Fibroblast of skin of left biceps (primary cell): ENCODE data around the gene RXFP4.

Experiments
- DNase-seq, 2 experiments: peaks; one replicate each; pipeline ENCODE4 v3.0.0-alpha.2; 2013; ENCODE audit warnings: low read depth in 2 of 2

RXFP4 gene

DNA sequence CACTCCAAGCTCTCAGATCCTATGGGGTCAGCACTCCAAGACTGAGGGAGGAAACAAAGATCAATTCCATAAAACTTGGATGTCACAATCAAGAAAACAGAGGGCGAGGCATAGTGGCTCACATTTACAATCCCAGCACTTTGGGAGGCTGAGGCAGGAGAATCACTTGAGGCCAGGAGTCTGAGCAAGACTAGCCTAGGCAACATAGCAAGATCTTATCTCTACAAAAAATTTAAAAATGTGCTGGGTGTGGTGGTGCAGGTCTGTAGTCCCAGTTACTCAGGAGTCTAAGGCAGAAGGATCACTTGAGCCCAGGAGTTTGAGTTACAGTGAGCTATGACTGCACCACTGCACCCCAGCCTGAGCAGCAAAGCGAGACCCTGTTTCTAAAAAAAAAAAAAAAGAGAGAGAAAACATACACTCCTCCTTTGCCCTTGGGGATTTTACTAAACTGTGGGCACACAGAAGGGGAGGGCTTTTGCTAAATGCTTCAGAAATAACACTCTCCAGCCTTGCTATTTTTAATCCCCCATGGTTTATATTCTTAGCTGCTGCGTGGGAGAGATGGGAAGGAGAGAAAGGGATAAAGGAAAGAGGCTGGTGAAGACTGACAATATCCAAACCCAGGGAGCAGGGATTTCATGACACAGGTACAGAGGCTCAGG is 18.8 kb downstream of the RXFP4 start:
- no peak for DNase-seq

DNA sequence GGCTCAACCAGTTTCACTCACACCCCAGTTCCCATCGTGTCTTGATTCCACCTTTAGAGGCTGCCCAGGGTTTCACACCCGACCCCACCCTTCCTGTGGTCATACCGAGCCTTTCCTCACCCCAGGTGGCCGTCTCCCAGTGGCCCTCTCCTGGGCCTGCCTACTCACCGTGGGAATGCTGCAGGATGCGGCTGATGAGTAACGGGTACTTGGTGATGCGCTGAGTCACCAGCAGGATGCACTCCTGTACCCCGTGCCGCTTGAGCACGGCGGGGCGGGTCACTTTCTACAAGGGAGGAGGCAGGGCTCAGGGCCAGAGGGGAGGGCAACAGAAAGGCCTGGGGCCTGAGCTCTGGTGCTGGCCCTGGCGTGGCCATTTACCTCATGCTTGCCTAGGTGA is 20.5 kb downstream of the RXFP4 start:
- no peak for DNase-seq

DNA sequence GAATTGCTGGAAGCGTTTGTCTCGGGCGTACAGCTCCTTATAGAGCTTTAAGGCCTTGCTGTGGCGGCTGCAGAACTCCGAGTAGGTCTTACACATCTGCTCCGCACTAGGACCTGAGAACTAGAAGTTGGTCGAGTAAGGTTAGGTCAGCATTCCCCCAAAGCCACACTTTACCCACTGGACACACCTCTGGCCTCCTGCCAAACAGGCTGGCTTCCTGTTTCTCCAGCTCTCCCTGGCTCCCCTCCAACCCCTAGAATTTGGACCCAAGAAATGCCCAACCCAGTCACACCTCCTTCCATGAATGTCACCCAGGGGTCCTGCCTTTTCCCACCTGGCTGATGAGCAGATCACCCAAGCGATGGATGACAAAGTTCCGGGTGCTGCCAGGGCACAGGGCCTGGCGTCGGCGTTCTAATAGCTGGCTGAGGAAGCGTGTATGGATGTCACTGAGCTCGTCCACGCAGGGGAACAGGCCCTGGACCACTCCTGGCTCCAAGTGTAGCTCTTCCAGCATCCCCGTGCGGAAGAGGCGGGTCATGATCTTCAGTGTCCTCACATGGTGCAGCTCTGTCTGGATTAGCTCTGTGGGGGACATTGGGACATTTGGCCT is 21.3 kb downstream of the RXFP4 start:
- DNase-seq: no peak

DNA sequence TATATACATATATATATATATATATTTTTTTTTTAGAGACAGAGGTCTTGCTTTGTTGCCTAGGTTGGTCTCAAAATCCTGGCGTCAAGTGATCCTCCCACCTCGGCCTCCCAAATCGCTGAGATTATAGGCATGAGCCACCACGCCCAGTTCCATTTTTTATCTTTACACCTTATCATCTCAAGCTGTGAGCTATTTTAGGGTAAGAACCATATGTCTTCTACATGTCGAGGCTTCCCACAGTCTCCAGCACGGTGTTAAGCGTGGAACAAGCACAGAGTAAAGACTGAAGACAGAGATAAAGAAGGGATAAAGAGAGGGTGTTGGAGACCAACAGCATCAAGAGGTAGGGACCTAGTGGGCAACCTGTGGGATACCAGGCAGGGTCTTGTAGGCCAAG is 22.8 kb downstream of the RXFP4 start:
- DNase-seq: no peak

DNA sequence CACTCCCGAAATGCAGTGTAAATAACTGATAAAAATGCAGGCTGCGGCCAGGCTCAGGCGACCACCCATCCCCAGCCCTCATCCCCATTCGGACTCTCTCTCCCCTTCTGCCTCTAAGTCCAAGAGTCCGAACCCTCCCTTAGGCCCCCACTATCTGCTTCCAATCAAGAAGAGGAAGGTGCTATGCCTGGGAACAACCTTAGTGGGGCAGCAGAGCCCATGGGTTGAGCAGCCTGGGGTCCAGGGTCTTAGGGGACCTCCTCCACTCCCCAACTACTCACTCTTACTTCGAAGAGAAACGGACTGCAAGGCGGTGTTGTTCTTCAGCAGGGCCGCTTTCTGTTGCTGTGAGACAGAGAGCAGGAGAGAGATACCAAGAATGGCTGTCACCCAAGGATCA is 24.7 kb downstream of the RXFP4 start:
- no peak for DNase-seq

DNA sequence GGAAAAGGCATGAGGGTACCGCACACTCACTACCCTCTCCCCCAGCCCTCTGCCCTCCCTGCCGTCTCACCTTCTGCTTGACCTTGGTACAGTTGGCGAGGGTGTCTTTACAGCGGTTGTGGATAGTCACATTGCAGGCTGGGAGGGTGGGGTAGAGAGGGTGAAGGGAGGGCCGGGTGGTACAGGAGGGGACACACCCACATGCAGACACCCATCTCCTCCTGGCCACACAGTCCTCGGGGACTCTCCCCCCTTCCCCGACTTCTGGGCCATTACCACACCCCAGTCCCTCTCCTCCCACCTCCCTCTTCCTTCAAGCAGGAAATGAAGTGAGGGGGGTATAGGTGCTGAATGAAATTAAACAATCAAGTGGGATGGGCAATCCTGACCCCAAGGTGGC is 25.3 kb downstream of the RXFP4 start:
- no peak for DNase-seq

DNA sequence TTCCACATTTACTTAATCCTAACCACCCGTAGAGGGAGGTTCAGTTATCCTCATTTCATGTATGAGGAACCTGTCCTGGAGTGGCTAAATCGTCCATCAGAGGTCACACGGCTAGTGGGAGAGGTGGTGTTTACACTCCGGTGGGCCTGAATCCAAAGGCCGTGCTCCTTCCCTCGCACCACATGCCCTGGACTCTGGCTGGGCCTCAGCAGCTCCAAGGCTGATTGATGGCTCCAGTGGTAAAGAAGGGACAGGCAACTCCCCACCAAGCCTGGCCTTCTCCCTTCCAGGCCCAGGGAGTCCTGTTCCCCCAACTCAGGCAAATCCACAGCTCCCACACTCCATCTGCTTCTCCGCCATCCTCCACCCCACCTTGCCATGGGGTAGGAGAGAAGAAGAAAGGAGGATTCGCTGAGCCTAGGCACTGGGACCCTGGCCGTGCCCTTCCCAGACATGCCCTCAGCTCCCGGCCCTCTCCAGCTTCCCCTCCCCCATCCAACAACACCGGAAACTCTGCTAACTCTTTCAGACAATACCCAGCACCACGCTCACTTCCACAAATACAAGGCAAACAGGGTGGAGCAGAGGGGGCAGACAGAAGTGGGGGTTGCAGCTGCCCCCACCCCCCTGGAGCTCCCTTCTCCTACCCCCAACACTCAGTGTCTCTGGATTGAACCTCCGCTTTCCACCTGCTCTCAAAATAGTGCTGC is 26.1 kb downstream of the RXFP4 start:
- no peak for DNase-seq

DNA sequence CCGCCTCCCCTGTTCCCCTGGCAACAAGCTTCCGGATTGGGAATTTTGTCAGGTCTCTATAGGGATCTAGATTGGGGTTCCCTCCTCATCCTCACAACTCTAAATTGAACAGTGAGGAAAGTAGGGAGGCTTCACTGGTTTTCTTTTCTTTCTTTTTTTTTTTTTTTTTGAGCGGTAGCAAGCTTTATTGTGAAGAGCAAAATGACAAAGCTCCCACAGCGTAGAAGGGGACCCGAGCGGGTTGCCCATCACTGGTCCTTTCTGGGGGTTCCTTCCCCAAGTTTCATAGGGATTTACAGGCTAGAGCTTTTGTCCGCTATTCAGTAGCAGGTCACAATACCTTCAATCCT is 26.6 kb downstream of the RXFP4 start:
- no peak for DNase-seq

DNA sequence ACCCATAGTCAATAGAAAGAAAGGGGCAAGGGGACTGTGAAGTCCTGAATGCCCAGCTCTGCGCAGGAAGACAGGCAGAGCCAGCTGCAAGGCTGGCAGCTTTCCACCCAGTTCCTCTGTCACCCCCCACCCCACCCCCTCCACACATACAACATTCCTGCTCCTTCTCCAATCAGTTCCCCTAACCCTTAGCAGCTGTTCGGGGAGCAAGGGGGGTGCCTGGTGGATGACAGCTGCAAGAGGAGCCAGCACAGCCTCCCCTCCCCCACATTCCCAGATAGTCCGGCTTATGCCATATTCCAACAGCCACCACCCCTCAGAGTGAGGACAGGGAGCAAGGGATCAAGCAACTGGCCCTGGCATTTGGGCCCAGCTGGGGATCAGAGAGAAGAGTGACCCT is 27.2 kb downstream of the RXFP4 start:
- peak in 1 of 2 experiments; percentile 39 for DNase-seq

DNA sequence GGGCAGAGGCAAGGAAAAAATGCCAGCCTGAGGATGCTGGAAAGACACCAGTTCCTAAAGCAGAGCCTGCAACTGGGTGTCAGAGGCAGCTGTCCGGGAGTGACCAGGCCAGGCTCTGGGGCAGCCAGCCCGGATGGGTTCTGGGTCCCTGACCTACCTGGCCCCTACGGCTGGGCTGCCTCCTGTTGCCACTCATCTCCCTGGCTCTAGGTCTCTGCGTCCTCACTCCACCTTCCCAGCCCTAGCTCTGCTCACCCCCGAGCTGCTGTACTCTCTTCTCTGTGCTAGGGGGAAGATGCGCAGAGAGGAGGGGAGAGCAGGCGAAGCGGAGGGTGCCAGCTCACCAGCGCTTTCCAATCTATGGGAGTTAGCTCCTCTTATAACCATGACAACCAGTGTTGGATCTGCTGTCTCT is 27.9 kb downstream of the RXFP4 start:
- no peak for DNase-seq

DNA sequence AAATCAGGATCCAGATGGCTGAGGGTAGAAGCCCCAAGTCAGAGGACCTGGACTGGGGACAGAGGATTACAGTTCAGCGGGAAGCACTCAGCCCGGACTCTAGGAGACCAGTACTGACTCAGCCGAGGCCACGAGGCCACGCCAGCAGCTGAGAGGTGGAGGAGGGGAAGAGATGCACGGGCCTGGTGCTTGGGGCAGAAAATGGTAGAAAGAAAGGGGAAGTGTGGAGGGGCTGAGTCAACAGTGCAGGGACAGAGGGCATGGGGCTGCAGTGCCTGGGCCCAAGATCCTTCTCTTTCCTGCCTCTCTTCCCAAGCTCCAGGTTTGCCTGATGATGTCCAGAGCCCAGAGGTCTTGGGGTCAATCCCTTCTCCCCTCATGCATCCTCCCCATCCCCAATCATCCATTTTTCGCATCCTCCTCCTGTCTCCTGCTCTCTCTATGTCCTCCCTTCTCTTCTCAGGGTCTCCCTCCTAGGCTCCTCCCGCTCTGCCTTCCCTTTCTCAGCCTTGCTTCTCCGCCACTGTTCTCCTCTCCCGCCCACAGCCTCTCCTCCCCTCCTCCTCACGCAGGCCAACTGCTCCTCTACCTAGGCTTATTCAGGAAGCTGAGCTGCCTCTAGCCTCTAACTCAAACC is 29.2 kb downstream of the RXFP4 start:
- DNase-seq: no peak

DNA sequence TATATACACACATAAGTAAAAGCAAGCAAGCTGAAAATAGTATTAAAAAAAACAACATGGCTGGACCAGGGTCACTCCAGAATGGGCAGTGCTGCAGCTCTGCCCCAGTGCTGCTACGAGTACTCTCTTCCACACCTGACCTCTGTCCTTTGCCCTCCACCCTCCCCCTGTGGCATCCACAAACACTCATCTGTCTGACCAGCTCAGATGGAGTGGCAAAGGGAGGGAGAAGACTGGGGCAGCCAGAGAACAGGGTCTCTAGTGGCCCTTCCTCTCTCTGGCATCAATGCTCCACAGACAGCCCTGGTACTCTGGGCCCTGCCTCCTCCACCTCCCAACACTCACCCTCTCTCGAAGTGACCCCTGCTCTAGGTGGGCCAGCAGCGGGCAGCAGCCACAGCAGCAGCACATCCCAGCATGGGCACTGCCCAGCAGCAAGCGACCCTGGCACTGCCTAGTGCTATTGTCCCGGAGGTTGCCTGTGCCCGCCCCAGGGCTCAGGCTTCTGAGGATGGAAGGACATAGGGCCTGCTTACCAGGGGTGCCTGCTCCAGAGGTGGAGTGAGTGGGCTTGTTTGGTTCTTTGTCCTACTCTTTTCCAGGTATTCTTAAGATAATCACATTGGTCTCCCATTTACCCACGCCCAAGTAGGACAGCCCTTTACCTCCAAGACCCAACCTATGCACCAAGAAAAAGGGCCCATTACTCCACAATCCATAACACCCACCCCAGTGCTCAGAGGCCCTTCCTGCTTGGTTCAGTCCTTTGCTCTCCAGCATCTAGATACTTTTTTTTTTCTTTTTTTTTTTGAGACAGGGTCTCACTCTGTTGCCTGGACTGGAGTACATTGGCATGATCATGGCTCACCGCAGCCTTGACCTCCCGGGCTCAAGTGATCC is 30.7 kb downstream of the RXFP4 start:
- DNase-seq: no peak

DNA sequence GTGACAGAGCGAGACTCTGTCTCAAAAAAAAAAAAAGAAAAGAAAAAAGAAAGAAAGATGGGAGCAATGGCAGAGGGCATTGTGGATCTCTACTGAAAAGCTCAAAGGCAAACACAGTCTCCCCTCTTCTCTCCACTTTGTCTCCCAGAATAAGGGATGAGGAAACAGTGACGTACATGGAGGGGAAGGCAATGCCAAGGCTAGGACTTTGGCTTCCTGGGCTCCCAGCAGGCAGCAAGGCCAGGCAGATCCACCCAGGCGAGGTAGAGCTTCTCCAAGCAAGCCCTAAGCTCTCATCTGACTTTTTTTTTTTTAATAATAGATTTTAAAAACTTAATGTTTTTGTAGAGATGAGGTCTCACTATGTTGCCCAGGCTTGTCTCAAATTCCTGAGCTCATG is 32.3 kb downstream of the RXFP4 start:
- no peak for DNase-seq

DNA sequence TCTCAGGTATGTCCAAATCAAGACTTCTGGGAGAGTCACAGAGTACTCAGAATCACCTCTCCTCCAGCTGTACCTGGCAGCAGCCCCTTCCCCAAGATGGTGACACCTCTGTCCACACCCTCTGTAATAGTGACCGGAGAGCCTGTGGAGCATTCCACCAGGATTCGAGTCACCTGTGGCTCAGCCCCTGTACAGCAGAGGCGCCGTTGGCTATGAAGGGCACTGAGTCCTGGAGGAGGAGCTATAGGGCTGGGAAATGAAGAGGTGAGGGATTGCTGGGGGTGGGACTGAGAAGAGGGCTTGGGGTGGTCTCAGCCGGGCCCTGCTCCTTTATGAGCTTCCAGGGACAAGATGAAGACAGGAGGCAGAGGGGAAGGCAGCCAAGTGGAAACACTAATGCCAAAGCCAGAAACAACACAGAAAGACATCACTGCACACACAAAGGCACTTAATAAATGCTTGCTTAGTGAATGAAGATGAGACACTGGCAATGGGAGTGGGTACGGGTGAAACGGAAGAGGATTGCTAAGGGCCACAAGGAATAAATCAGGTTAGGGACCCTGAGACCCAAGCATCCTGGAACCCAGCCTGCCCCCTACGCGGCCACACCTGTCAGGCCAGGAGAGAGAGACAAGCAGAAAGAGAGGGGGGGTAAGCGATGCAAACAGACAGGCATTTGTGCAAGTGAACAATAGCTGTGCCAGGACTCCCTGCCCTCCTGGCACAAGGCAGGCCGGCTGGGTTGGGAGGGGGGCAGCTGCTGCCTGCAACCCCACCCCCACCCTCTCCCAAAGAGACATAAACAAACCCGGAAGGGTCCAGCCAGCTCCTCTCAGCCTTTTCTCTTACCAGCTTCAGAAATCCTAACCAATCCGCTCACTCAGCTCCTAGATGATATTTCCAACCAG is 33.0 kb downstream of the RXFP4 start:
- DNase-seq: no peak

DNA sequence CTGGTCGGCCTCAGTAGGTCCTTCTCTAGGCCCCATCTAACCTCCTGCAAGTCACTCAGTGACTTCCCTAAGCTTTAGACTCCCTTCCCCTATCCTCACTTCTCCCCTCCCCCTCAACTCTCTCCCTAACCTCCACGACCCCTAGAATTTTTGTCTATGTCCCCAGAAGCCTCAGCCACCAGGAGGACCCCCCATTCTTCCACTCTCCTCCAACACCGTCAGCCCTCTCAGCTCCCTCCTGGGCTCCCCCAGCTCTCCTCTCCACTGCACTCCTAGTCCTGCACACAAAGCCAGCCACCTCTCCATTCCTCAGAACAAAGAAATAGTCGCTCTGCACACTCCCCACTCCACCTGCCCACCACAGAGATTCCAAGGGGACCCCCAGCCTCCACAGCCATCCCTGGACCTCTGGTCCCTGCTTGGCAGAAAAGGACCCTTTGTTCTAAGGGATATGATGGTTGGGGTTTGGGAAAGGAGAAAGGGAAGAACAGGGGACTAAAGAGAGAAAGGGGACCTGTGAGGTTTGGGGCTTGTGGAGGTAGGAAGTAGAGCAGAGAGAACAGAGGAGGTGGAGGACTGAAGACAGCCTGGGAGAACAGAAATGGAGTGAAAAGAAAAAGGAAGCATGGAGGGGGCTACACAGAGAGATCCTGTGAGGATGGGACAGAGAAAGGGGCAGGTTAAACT is 34.1 kb downstream of the RXFP4 start:
- no peak for DNase-seq

DNA sequence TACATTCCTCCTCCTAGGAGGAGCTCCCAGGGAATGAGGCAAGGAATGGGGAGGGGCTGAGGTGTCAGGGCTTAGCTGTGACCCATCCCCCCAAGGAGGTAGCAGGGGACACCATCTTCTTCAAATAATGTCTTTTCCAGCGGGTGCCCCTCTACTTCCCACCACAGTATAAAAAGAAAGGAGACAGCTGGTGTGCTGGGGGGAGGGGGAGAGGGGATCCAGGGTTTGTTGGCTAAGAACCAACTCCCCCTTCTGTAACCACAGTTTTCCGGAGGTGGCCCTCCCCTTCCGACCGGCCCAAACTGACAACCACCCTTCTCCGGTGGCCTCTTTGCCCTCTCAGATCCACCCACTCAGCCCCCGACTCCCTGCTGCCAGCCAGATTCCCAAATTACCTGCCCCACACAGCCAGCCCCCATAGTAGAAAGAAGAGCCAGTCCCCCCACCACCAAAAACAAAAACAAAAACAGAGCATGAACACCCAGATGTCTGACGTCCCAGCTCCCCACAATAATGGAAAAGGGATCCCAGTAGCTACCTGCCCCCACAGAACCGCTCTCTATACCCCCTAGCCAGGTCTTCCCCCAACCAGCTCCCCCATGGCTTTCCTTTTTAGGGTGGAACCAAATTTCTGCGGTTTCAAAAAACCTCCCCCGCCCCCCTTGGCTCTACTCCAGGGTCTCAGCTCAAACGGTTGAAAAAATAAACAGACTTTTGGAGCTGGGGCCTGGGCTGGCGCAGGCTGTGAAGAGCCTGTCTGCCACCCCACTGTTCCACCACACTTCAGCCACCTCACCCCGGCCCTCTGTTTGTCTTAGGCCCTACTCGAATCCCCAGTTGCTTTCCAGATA is 34.8 kb downstream of the RXFP4 start:
- DNase-seq: peak; percentile 64 to 65

DNA sequence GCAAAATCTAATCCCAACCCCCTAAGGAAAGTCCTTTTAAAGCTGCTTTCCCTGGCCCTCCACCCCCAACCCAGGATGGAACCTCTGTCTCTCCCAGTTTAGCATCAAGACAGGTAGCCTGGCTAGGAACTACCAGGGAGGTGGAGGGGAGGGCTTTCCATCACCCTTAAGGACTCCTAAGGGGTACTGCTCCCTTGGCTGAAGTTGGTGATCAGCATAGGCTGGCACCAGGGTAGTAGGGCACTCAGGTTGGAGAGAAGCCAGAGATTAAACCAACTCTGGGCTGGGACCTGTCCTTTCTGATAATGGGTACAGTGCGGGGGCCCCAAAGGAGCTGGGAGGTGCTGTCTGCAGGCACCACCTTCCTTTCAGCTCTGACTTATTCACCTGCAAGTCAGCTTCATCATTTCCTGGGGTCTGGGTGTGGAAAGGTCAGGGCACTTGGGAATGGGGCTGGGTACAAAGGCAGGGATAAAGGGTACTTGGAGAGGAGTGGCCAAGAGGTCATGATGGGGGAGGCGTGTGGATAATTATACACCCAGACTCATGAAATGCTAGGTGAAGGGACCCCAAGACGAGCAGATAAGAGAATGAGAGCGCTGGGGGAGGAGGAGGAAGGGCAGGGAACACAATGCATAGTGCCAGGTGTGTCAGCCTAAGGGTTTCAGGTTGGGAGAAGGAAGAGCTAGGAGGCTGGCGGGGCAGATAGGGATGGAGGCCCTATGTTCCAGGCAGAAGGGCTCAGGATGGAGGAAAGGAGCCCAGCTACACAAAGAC is 35.7 kb downstream of the RXFP4 start:
- DNase-seq: no peak

DNA sequence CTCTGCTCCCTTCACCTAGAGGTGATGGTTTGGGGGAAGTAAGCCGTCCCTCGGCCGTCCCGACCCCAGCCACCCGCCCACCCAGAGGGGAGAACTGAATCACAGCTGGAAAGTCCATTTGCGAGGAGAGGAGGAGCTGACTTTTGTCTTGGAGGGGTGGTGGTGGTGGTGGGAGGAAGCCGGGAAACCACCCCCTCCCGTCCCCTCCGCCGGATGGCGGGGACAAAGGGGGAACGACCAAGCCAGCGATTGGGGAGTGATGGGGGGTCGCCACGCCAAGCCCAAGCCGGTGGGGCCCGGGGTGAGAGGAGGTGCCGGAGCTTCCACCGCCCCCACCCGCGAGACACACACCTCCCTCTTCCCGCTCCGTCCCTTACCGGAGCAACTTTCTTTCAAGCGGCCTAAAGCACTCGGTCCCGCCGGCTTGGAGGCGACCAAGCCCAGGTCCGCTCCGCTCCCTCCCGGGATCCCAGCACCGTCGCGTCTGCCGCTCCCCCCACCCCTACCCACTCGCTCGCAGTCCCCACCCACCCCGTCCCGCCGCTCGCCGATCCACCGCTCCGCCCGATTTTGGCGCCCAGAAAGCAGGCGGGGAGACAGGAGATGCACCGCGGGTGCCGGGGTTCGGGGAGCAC is 36.4 kb downstream of the RXFP4 start:
- DNase-seq: no peak
